Activated CD8-positive, alpha-beta memory T cell treated with anti-CD3 and anti-CD28 coated beads, Interleukin-2, amount 50 U/mL, for 24 hours (primary cell): ENCODE results near the gene SLC4A4.

ENCODE experiments used
- DNase-seq: peaks from one replicate; pipeline ENCODE4 v3.0.0-alpha.2; 2020; ENCODE audit errors: extremely low read depth

The SLC4A4 gene

GRCh38 chr4:71356924-71357663 lies 18.3 kb downstream of the SLC4A4 start:
- DNase-seq: no peak

- no peak for DNase-seq
These were observed 22.0 kb downstream of the SLC4A4 start for GRCh38 chr4:71360844-71361243.

- DNase-seq: no peak
These were observed 22.7 kb downstream of the SLC4A4 start for GRCh38 chr4:71361476-71361875.

- DNase-seq: no peak
These were observed 27.9 kb downstream of the SLC4A4 start for GRCh38 chr4:71366766-71367165.

- no peak for DNase-seq
These were observed 28.7 kb downstream of the SLC4A4 start for GRCh38 chr4:71367546-71367945.

GRCh38 chr4:71368906-71369305 lies 30.1 kb downstream of the SLC4A4 start:
- DNase-seq: no peak

GRCh38 chr4:71369536-71369935 lies 30.7 kb downstream of the SLC4A4 start:
- DNase-seq: no peak

- no peak for DNase-seq
These were observed 36.7 kb downstream of the SLC4A4 start for GRCh38 chr4:71375494-71375893.

- DNase-seq: no peak
These were observed 38.7 kb downstream of the SLC4A4 start for GRCh38 chr4:71377561-71377960.

- DNase-seq: no peak
These were observed 40.3 kb downstream of the SLC4A4 start for GRCh38 chr4:71379126-71379525.

GRCh38 chr4:71380788-71381187 lies 42.0 kb downstream of the SLC4A4 start:
- no peak for DNase-seq

- no peak for DNase-seq
These were observed 43.5 kb downstream of the SLC4A4 start for GRCh38 chr4:71382125-71382899.

- no peak for DNase-seq
These were observed 44.2 kb downstream of the SLC4A4 start for GRCh38 chr4:71382900-71383560.

GRCh38 chr4:71383984-71384383 lies 45.2 kb downstream of the SLC4A4 start:
- DNase-seq: no peak

GRCh38 chr4:71389149-71389827 lies 50.5 kb downstream of the SLC4A4 start:
- DNase-seq: no peak

GRCh38 chr4:71392109-71392508 lies 53.3 kb downstream of the SLC4A4 start:
- DNase-seq: no peak

- DNase-seq: no peak
These were observed 57.6 kb downstream of the SLC4A4 start for GRCh38 chr4:71396382-71396781.

GRCh38 chr4:71400810-71401209 lies 62.0 kb downstream of the SLC4A4 start:
- no peak for DNase-seq

- no peak for DNase-seq
These were observed 63.8 kb downstream of the SLC4A4 start for GRCh38 chr4:71402616-71403015.

- DNase-seq: no peak
These were observed 65.2 kb downstream of the SLC4A4 start for GRCh38 chr4:71404049-71404448.

GRCh38 chr4:71405791-71406190 lies 67.0 kb downstream of the SLC4A4 start:
- no peak for DNase-seq

- no peak for DNase-seq
These were observed 67.7 kb downstream of the SLC4A4 start for GRCh38 chr4:71406459-71406963.
